Mucosa of rectum (tissue), 2 donors: ENCODE measurements around the gene CEP162.
A peak's percentile ranks its signal among the peaks of the same experiment; 100 is the strongest.

Experiments used
- H3K27ac ChIP-seq, 2 donors: one replicate each; pipeline ENCODE4 v1.7.0; 2013; ENCODE audit warnings: inconsistent platforms in 2 of 2, low read depth in 2 of 2, low read length in 2 of 2
- H3K27me3 ChIP-seq, 2 donors: one replicate each; pipeline ENCODE4 v1.7.0; 2013; ENCODE audit warnings: low read length in 2 of 2; ENCODE audit not compliant: control insufficient read depth in 2 of 2, insufficient read depth in 2 of 2
- H3K36me3 ChIP-seq, 2 donors: one replicate each; pipeline ENCODE4 v1.7.0; 2013; ENCODE audit warnings: low read length in 2 of 2; ENCODE audit not compliant: control insufficient read depth in 2 of 2, insufficient read depth in 2 of 2
- H3K4me1 ChIP-seq, 2 donors: one replicate each; pipeline ENCODE4 v1.7.0; 2013; ENCODE audit warnings: low read length in 2 of 2, mild to moderate bottlenecking in 1 of 2; ENCODE audit not compliant: control insufficient read depth in 2 of 2, insufficient read depth in 2 of 2
- H3K4me3 ChIP-seq, 2 donors: one replicate each; pipeline ENCODE4 v1.7.0; 2013; ENCODE audit warnings: low read length in 2 of 2
- H3K9ac ChIP-seq, 2 donors: one replicate each; pipeline ENCODE4 v1.7.0; 2013; ENCODE audit warnings: low read length in 2 of 2, low read depth in 1 of 2, mild to moderate bottlenecking in 1 of 2
- H3K9me3 ChIP-seq, 2 donors: one replicate each; pipeline ENCODE4 v1.7.0; 2013; ENCODE audit warnings: low read length in 2 of 2; ENCODE audit not compliant: control insufficient read depth in 2 of 2
- donor health status: healthy.
- donor health status: Normal muscosa, but diverticular disease.

Gene CEP162

GRCh38 chr6:84227434-84228197 lies at the start of gene CEP162:
TSS of gene CEP162 (minus strand) at chr6:84227643. CDS start at chr6:84226393, 1,250 bp downstream.
- H3K4me1 ChIP-seq = peaks cover 0 to 4% of the 10 kb centered on the region in 2 donors
- peak within 1 kb of the TSS; percentile 97 to 99 for H3K4me3 ChIP-seq
- peak within 1 kb of the TSS; percentile 79 to 81 for H3K27ac ChIP-seq
- H3K27me3 ChIP-seq = peaks cover 0 to 4% of the 10 kb centered on the region in 2 donors
- peak within 1 kb of the TSS; percentile 72 to 82 for H3K9ac ChIP-seq
- no peaks in the 10 kb centered on the region for H3K36me3 ChIP-seq
- H3K9me3 ChIP-seq = no peaks in the 10 kb centered on the region

GRCh38 chr6:84274856-84275255 lies 47.4 kb upstream of the CEP162 start:
- H3K27me3 ChIP-seq = no peaks in the 10 kb centered on the region
- no peak overlapping the region for H3K27ac ChIP-seq
- H3K36me3 ChIP-seq = no peaks in the 10 kb centered on the region
- no peaks in the 10 kb centered on the region for H3K4me1 ChIP-seq
- H3K9ac ChIP-seq = no peak overlapping the region
- no peak overlapping the region for H3K4me3 ChIP-seq
- no peaks in the 10 kb centered on the region for H3K9me3 ChIP-seq

- Histone ChIP-seq H3K9me3 (no peaks in the 10 kb centered on the region), H3K9ac (no peak overlapping the region), H3K4me1 (no peaks in the 10 kb centered on the region), H3K36me3 (no peaks in the 10 kb centered on the region), H3K27me3 (no peaks in the 10 kb centered on the region), H3K4me3 (no peak overlapping the region), H3K27ac (no peak overlapping the region)
These were observed 45.8 kb upstream of the CEP162 start for GRCh38 chr6:84273048-84273809.

- Histone ChIP-seq H3K4me3 (no peak overlapping the region), H3K27me3 (no peaks in the 10 kb centered on the region), H3K36me3 (no peaks in the 10 kb centered on the region), H3K9ac (no peak overlapping the region), H3K27ac (no peak overlapping the region), H3K4me1 (no peaks in the 10 kb centered on the region), H3K9me3 (no peaks in the 10 kb centered on the region)
These were observed 44.9 kb upstream of the CEP162 start for GRCh38 chr6:84272298-84272697.

- H3K36me3 ChIP-seq = no peaks in the 10 kb centered on the region
- no peak overlapping the region for H3K4me3 ChIP-seq
- no peaks in the 10 kb centered on the region for H3K4me1 ChIP-seq
- no peaks in the 10 kb centered on the region for H3K9me3 ChIP-seq
- H3K27me3 ChIP-seq = no peaks in the 10 kb centered on the region
- no peak overlapping the region for H3K27ac ChIP-seq
- H3K9ac ChIP-seq = no peak overlapping the region
These were observed 43.7 kb upstream of the CEP162 start for GRCh38 chr6:84271061-84271716.

- Histone ChIP-seq H3K27ac (no peak overlapping the region), H3K9ac (no peak overlapping the region), H3K9me3 (no peaks in the 10 kb centered on the region), H3K27me3 (no peaks in the 10 kb centered on the region), H3K4me3 (no peak overlapping the region), H3K36me3 (no peaks in the 10 kb centered on the region), H3K4me1 (no peaks in the 10 kb centered on the region)
These were observed 42.7 kb upstream of the CEP162 start for GRCh38 chr6:84269947-84270733.

GRCh38 chr6:84268781-84269180 lies 41.3 kb upstream of the CEP162 start:
- no peaks in the 10 kb centered on the region for H3K9me3 ChIP-seq
- no peaks in the 10 kb centered on the region for H3K27me3 ChIP-seq
- H3K9ac ChIP-seq = no peak overlapping the region
- H3K4me1 ChIP-seq = no peaks in the 10 kb centered on the region
- H3K4me3 ChIP-seq = no peak overlapping the region
- H3K27ac ChIP-seq = no peak overlapping the region
- H3K36me3 ChIP-seq = no peaks in the 10 kb centered on the region

- Histone ChIP-seq H3K27ac (no peak overlapping the region), H3K9me3 (no peaks in the 10 kb centered on the region), H3K36me3 (no peaks in the 10 kb centered on the region), H3K27me3 (no peaks in the 10 kb centered on the region), H3K9ac (no peak overlapping the region), H3K4me1 (no peaks in the 10 kb centered on the region), H3K4me3 (no peak overlapping the region)
These were observed 36.1 kb upstream of the CEP162 start for GRCh38 chr6:84263557-84263956.

- no peak overlapping the region for H3K27ac ChIP-seq
These were observed 33.5 kb upstream of the CEP162 start for GRCh38 chr6:84260926-84261325.

More at GRCh38 chr6:84260926-84261325, 33.5 kb upstream of the CEP162 start:
- H3K4me1 ChIP-seq = no peaks in the 10 kb centered on the region
- no peaks in the 10 kb centered on the region for H3K9me3 ChIP-seq
- no peak overlapping the region for H3K9ac ChIP-seq
- no peaks in the 10 kb centered on the region for H3K36me3 ChIP-seq
- no peak overlapping the region for H3K4me3 ChIP-seq
- no peaks in the 10 kb centered on the region for H3K27me3 ChIP-seq
